HG02610 (cell line): ENCODE results near the gene LMNTD2.

Source experiments
- ATAC-seq: cut with Tn5 transposase; IDR thresholded peaks from one replicate; pipeline ENCODE4 v1.9.1; 2021; ENCODE audit warnings: mild to moderate bottlenecking, moderate library complexity; ENCODE audit not compliant: unreplicated experiment

LMNTD2 gene

GRCh38 chr11:554428-555226 lies 5.9 kb downstream of the LMNTD2 start:
- peak; percentile 38 for ATAC-seq

DNA sequence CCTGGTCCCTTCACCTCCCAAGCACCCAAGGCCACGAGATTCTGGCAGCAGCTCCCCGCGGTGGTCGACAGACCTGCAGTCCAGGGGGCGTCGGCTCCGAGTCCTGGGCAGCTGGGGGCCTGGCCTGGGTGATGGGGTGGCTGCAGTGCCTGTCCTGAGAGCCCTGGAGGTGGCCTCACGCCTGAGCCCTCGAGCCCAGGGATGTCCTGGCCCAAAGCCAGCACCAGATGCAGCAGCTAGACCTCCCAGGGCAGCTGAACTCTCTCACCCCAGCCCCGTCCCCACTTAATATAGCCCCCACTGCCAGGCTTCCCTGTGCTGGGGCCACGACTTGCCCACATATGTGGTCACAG lies 6.6 kb downstream of the LMNTD2 start:
- ATAC-seq, result no peak

DNA sequence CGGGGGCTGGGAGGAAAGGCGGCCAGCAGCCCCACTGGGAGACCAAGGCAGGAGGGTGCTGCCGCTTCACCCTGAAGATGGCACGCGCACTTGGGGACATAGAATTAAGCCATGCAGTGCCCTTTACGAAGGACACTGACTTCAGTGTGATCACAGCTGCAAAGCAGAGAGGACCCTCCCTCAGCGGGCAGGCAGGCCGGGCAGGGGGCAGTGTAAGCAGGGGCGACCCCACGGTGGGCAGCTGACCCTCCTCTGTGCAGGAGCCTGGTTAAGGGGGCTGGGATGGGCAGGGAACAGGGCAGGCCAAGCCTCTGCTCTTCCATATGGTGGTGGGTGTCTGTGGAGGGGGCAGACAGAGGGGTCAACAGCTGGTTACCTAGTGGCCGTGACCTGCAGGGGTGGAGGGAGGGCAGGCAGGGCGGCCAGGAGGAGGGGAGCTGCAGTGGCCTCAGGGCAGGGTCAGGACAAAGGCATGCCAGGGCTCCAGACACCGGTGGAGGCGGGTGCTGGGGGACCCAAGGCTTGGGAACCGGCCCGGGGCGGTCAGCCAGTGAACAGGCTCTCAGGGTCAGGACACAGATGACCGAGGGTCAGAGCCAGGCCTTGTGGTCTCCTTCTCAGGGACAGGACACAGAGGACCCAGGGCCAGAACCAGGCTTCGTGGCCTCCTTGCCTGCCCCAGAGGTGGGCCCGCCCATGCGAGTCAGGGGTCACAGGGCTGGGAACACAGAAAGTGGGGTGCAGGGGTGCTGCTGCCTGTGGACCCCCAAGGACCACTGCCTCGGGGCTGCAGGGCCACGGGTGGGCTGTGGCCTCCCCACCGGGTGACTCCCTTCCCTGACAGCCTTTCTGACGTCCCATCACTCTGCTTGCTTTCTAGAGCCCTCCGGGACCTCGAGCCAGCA lies 7.2 kb downstream of the LMNTD2 start:
- no peak for ATAC-seq

GRCh38 chr11:551596-551995 lies 8.9 kb downstream of the LMNTD2 start:
- no peak for ATAC-seq

GRCh38 chr11:551131-551530 lies 9.4 kb downstream of the LMNTD2 start:
- ATAC-seq, result no peak

DNA sequence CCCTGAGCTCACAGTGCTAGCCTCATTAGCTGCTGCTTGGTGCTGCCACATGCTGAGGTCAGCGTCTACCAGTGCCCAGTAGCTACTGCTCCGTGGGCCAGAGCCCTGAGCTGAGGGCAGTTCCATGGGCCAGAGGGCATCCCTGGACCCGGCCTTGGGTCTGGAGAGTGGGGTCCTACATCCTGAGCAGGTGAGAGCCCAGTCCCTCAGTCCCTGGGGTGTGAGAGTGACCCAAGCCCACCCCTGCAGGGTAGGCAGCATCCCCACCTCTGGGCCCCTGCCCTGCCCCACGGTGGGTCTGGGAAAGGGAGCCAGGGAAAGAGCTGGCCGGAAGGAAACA lies 9.8 kb downstream of the LMNTD2 start:
- ATAC-seq, result no peak

DNA sequence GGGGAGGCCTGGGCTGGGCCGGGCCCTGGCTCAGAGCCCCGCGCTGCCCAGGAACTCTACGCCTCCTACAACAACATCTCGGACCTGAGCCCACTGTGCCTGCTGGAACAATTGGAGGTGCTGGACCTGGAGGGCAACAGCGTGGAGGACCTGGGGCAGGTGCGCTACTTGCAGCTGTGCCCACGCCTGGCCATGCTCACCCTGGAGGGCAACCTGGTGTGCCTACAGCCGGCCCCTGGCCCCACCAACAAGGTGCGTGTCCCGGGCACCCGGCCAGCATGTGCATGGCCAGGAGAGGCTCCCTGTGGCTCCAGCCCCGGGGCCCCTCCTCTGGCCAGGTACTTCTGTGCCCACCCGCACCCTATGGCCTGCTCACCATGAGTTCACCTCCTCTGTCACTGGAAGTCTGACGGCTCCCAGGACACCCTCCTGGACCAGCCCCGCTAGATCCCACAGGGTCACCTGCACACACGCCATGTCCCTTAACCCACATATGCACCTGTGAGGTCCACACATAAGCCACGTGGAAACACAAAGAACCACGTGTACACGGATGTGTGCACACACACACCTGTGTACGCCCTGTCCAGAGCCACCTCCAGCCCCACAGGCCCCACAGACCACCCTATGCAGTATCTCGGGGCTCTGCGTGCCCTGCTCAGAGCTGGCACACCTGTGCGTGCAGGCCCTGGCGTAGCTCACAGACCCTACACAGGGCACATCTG lies 10.4 kb downstream of the LMNTD2 start:
- no peak for ATAC-seq

DNA sequence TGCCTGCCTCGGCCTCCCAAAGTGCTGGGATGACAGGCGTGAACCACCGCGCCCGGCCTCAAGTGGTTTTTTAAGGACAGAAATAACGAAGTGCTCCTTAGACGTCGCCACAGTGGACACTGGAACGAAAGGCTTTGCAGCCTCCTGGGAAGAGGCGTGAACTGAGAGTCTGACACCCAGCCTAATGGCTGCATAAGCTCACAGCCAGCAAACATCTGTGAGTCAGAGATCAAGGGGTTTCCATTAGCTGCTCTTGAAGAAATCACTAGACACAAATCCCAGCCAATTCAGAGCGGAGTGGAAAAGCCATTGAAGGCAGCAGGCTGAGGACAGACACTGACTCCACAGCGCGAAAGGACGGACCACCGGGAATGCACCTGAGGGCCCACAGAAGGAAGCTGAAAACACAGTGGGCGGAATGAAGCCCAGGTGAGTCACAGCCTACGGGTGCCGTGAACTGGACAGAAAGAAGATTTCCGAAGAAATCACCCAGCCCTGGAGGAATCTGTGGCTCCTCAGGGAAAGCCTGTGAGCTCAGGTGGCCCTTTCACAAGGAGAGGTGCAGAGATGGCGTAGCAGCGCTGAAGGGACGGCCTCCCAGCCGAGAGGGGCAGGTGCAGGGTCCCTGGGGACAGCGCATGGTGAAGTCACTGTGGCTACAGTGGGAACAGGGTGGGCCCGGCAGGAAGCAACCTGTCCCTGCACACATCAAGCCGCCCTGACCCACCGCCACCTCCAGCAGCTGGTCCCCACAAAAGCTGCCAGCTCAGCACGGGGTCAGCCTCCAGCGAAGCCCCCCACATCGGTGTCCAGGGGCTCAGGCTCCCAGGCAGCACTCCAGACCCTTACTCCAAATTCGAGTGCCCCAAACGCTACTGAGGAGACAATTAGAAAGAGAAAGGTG lies 11.6 kb downstream of the LMNTD2 start:
- ATAC-seq, result no peak

GRCh38 chr11:545171-545570 lies 15.4 kb downstream of the LMNTD2 start:
- ATAC-seq, result no peak

- no peak for ATAC-seq
These were observed 15.7 kb downstream of the LMNTD2 start for GRCh38 chr11:544817-545166.

DNA sequence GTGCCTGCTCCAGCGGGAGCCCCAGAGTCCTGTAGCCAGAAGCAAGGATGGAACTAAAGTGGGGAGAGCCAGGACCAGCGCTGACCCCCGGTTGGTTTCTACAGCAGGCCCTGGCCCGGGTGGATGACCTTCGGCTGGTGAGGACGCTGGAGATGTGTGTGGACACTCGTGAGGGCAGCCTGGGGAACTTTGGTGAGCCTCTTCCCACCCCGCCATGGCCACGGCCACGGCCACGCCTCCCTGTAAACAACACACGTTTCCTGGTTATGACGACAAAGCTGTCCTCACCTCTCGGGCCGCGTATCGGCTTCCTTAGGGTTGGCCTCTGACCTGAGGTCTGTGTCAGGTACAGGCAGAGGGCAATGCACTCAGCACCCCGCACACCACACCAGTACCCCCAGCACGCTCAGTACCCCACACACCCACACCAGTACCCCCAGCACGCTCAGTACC lies 19.1 kb downstream of the LMNTD2 start:
- ATAC-seq, result no peak

DNA sequence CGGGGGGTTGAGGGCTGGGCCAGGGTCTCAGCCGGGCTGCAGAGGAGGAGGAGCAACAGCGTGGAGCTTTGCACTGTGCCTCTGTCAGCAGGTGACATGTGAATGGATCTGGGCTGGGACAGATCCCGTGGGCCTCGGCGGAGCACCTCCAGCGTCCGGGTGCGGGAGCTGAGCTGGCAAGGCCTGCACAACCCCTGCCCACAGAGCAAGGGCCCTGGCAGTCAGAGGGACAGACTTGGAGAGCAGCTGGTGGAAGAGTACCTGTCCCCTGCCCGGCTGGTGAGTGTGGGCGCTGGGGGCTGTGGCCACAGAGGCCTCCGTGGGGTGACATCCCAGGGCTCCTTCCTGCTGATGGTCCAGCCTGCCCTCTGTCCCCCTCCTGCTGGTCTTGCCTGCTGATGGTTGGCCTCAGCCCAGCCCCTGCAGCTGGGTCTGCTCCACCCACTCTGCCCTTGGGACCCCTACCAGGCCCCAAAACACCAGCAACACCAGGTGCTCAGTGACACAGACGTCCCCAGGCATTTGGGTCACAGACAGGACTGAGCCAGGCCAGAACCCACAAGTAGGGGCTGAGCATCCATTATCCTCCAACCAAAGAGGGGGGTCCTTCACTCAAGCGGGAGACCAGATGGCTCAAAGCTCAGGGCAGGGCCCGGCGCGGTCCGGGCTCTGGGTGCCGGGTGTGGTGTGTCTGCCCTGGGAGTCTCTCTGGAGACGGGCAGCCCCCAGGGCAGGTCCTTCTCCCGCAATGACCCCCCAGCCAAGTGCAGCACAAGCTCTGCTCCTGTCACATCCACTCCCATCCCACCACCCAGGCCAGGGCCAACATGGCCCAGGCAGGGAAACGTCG lies 19.7 kb downstream of the LMNTD2 start:
- ATAC-seq, result no peak

DNA sequence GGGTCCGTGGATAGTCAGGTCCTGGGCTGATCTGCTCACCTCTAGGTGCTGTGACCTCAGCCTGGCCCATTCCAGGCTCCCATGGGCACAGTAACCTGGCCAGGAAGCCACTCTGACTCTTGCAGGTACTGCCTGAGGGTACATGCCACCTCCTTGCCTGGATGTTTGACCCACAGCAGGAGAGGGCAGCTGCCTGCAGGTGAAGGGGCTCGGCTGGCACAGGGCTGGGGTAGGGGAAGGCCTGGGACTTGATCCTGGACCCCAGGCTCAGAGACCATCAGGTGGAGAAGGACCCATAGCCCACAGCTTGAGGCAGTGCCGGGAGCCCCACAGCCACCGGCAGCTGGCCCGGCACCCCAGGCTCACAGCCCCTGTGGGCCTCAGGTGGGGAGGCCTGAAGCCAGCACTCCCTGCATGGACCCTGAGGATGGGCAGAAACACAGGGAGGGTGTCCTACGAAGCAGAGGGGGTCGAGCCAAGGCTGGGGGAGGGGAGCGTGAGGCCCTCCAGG lies 20.5 kb downstream of the LMNTD2 start:
- ATAC-seq, result no peak

DNA sequence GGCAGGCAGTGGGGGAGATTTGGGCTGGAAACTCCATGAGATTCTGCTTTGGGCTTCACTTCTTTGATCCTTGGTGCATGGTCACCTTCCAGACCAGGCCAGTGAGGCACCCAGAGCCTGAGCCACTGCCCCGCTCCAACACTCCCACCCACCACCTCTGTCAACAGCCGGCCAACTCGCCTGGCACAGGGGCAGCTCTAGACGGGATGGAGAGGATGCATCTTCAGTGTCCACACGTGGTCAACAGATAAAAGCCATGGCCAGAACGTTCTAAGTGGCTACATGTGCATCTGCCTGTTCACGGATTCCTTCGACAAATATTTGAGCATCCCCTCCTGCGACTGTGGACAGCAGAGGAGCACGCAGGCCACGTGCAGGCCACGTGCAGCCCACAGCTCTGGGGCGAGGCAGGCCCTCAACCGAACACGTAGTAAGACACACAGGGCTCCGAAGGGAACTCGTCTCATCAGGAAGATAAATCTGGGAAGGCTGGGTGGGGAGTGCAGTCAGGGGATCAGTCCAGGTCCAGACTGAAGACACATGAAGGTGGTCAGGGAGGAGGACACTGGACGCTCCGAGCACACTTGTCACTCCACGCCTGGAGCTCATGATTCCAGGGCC lies 22.0 kb downstream of the LMNTD2 start:
- no peak for ATAC-seq

GRCh38 chr11:537622-538430 lies 22.7 kb downstream of the LMNTD2 start:
- no peak for ATAC-seq

- ATAC-seq, result peak; percentile 46
These were observed 23.5 kb downstream of the LMNTD2 start, which contains the start of gene LRRC56 for GRCh38 chr11:536841-537621. TSS of gene LRRC56 (plus strand) at chr11:537527. CDS start at chr11:540685, 3,158 bp downstream.
